Natural killer cell (primary cell): ENCODE results near the gene DDX54. TPM values are rescaled to one million over a fixed set of nuclear protein-coding genes. Genes with fewer than 3 reads are reported as not detected.

Experiments
- ATAC-seq, 3 donors: fragments of 150-1000 bp in 2 of 3; fragments of 200-7000 bp in 1 of 3; cut with Tn5 transposase; 1 replicate in 1 of 3; 2 replicates in 2 of 3; pipeline ENCODE4 v1.10.0; 2021; ENCODE audit warnings: mild to moderate bottlenecking in 2 of 3, moderate library complexity in 2 of 3
- DNase-seq, 2 donors: peaks; one replicate each; pipeline versions ENCODE4 v3.0.0 to v3.0.0-alpha.2; 2013 to 2021; ENCODE audit warnings: mixed read lengths in 1 of 2
- H3K27ac ChIP-seq: one replicate; pipeline ENCODE4 v1.5.1; 2013; ENCODE audit warnings: mild to moderate bottlenecking, low read length
- H3K27me3 ChIP-seq: one replicate; pipeline ENCODE4 v1.6.1; 2013; ENCODE audit warnings: low read length; ENCODE audit not compliant: control insufficient read depth, insufficient read depth
- H3K36me3 ChIP-seq: one replicate; pipeline ENCODE4 v1.6.1; 2013; ENCODE audit warnings: low read length; ENCODE audit not compliant: control insufficient read depth, insufficient read depth
- H3K4me1 ChIP-seq: one replicate; pipeline ENCODE4 v1.6.1; 2013; ENCODE audit warnings: low read length; ENCODE audit not compliant: control insufficient read depth, insufficient read depth
- H3K4me3 ChIP-seq: one replicate; pipeline ENCODE4 v1.5.1; 2013; ENCODE audit warnings: low read length
- H3K9me3 ChIP-seq: one replicate; pipeline ENCODE4 v1.6.1; 2013; ENCODE audit warnings: low read length; ENCODE audit not compliant: control insufficient read depth, insufficient read depth
- H3K27ac Mint-ChIP-seq, 2 donors: one replicate each; pipeline ENCODE4 v1.8.0; 2022; ENCODE audit warnings: mild to moderate bottlenecking in 2 of 2, mixed read lengths in 2 of 2, moderate library complexity in 1 of 2
- H3K27me3 Mint-ChIP-seq, 2 donors: one replicate each; pipeline ENCODE4 v1.8.0; 2022; ENCODE audit warnings: low read depth in 2 of 2, mixed read lengths in 2 of 2
- H3K36me3 Mint-ChIP-seq: one replicate; pipeline ENCODE4 v1.8.0; 2022; ENCODE audit warnings: mixed read lengths
- H3K4me1 Mint-ChIP-seq, 2 donors: one replicate each; pipeline ENCODE4 v1.8.0; 2022; ENCODE audit warnings: mixed read lengths in 2 of 2
- H3K4me3 Mint-ChIP-seq: one replicate; pipeline ENCODE4 v1.8.0; 2022; ENCODE audit warnings: mild to moderate bottlenecking, moderate library complexity, mixed read lengths
- H3K9me3 Mint-ChIP-seq, 2 donors: one replicate each; pipeline ENCODE4 v1.8.0; 2022; ENCODE audit warnings: mixed read lengths in 2 of 2
- CTCF ChIP-seq: fragments of 200-600 bp; IDR thresholded peaks from one replicate; pipeline ENCODE4 v1.8.0; 2022; ENCODE audit warnings: antibody characterized with exemption
- WGBS: methylation state at CpG from one replicate; pipeline ENCODE4 v1.1.7; 2013; ENCODE audit warnings: missing lambda C conversion rate; ENCODE audit not compliant: insufficient coverage; 5-methylcytosine and 5-hydroxymethylcytosine counted together
- intact Hi-C: fragments of 100-400 bp; cut with micrococcal nuclease; formaldehyde crosslinking; loops from one replicate; pipeline ENCODE4 v1.14.2; 2022
- total RNA-seq, 4 donors: library from RNA; stranded (reverse); fragments of 120-200 nt in 1 of 4; gene quantifications; one replicate each; pipeline versions ENCODE4 v1.2.3 to v1.2.4, GENCODE V29; 2013 to 2022

The DDX54 gene
- total RNA-seq, 3 donors from 2014 or later (not counting 1 experiment from before 2014, with no cell fraction given) = 84.6 to 100 (median 97.1) TPM

GRCh38 chr12:113173081-113173698 is 12.1 kb downstream of the DDX54 start:
- H3K4me1 ChIP-seq = no peaks in the 10 kb centered on the region
- Mint-ChIP-seq H3K4me1 (peaks cover 5 to 9% of the 10 kb centered on the region in 2 donors), H3K9me3 (no peaks in the 10 kb centered on the region), H3K36me3 (peaks cover 19% of the 10 kb centered on the region), H3K27ac (no peak overlapping the region), H3K27me3 (no peaks in the 10 kb centered on the region), H3K4me3 (no peak overlapping the region)
- DNase-seq (no peak), ATAC-seq (no peak)
- WGBS = 81% methylated on average over 7 of the region's 7 CpGs
- no peaks in the 10 kb centered on the region for H3K9me3 ChIP-seq
- peaks cover 83% of the 10 kb centered on the region for H3K36me3 ChIP-seq
- no peak overlapping the region for H3K27ac ChIP-seq
- no peaks in the 10 kb centered on the region for H3K27me3 ChIP-seq
- TF ChIP-seq CTCF = no peak
- H3K4me3 ChIP-seq = no peak overlapping the region
- intact Hi-C loops = no loop called here

- Histone ChIP-seq H3K27me3 (no peaks in the 10 kb centered on the region), H3K4me3 (no peak overlapping the region), H3K27ac (no peak overlapping the region), H3K36me3 (peaks cover 83% of the 10 kb centered on the region), H3K4me1 (no peaks in the 10 kb centered on the region), H3K9me3 (no peaks in the 10 kb centered on the region)
- Mint-ChIP-seq H3K27me3 (no peaks in the 10 kb centered on the region), H3K27ac (no peak overlapping the region), H3K9me3 (no peaks in the 10 kb centered on the region), H3K4me1 (peaks cover 5 to 9% of the 10 kb centered on the region in 2 donors), H3K4me3 (no peak overlapping the region), H3K36me3 (peaks cover 19% of the 10 kb centered on the region)
- 97% methylated on average over 20 of the region's 20 CpGs for WGBS
- TF ChIP-seq CTCF = no peak
- DNase-seq = no peak
- intact Hi-C loops = no loop called here
- no peak for ATAC-seq
These were observed 13.1 kb downstream of the DDX54 start for GRCh38 chr12:113172185-113172584.

- TF ChIP-seq CTCF = no peak
- H3K9me3 Mint-ChIP-seq = no peaks in the 10 kb centered on the region
- H3K4me1 ChIP-seq = no peaks in the 10 kb centered on the region
- DNase-seq (no peak), ATAC-seq (no peak)
- no peak overlapping the region for H3K27ac Mint-ChIP-seq
- no peaks in the 10 kb centered on the region for H3K27me3 ChIP-seq
- H3K4me3 ChIP-seq = no peak overlapping the region
- no peak overlapping the region for H3K27ac ChIP-seq
- H3K27me3 Mint-ChIP-seq = no peaks in the 10 kb centered on the region
- H3K4me1 Mint-ChIP-seq = peaks cover 5 to 9% of the 10 kb centered on the region in 2 donors
- WGBS = 79% methylated on average over 9 of the region's 9 CpGs
- H3K9me3 ChIP-seq = no peaks in the 10 kb centered on the region
- intact Hi-C loops = no loop called here
- H3K4me3 Mint-ChIP-seq = no peak overlapping the region
- H3K36me3 Mint-ChIP-seq = peaks cover 19% of the 10 kb centered on the region
- peaks cover 80% of the 10 kb centered on the region for H3K36me3 ChIP-seq
These were observed 13.7 kb downstream of the DDX54 start for GRCh38 chr12:113171543-113171942.

GRCh38 chr12:113170926-113171325 is 14.4 kb downstream of the DDX54 start:
- Histone ChIP-seq H3K9me3 (no peaks in the 10 kb centered on the region), H3K27me3 (no peaks in the 10 kb centered on the region), H3K36me3 (peaks cover 82% of the 10 kb centered on the region), H3K4me1 (no peaks in the 10 kb centered on the region), H3K27ac (no peak overlapping the region), H3K4me3 (no peak overlapping the region)
- no peak overlapping the region for H3K27ac Mint-ChIP-seq
- TF ChIP-seq CTCF = no peak
- H3K4me1 Mint-ChIP-seq = peaks cover 5 to 9% of the 10 kb centered on the region in 2 donors
- no peak overlapping the region for H3K4me3 Mint-ChIP-seq
- ATAC-seq (no peak), DNase-seq (no peak)
- peaks cover 19% of the 10 kb centered on the region for H3K36me3 Mint-ChIP-seq
- WGBS = 71% methylated on average over 4 of the region's 4 CpGs
- intact Hi-C loops = no loop called here
- H3K27me3 Mint-ChIP-seq = no peaks in the 10 kb centered on the region
- no peaks in the 10 kb centered on the region for H3K9me3 Mint-ChIP-seq
